Measurements from ENCODE around the gene RHOT2. TPM values are rescaled to one million over a fixed set of nuclear protein-coding genes. Genes with fewer than 3 reads are reported as not detected.

RHOT2 gene
- total RNA-seq, 4 donors from 2014 or later, result 50.2 to 64.0 (median 55.0) TPM

GRCh38 chr16:633336-634050, 34.4 kb upstream of the RHOT2 start:
- Histone ChIP-seq H3K27me3 (peaks cover 19% of the 10 kb centered on the region), H3K4me3 (no peak overlapping the region), H3K4me1 (peaks cover 2 to 58% (median 35%) of the 10 kb centered on the region in 3 donors), H3K36me3 (peaks cover 0 to 34% of the 10 kb centered on the region in 2 donors), H3K9me3 (no peaks in the 10 kb centered on the region), H3K27ac (no peak overlapping the region)
- no peak for ATAC-seq
- WGBS, 2 donors (ENCODE audit: low coverage in 1 of 2), result 94% methylated on average over 11 of the region's 74 CpGs; no CpG with 5 or more reads in 1 of the 2 donors
- TF ChIP-seq POLR2AphosphoS5 (IDR thresholded peaks at IDR 0.05) (no peak), CTCF (IDR thresholded peaks at IDR 0.05) (no peak), POLR2A (IDR thresholded peaks at IDR 0.05) (no peak), EP300 (IDR thresholded peaks at IDR 0.05) (no peak)

DNA sequence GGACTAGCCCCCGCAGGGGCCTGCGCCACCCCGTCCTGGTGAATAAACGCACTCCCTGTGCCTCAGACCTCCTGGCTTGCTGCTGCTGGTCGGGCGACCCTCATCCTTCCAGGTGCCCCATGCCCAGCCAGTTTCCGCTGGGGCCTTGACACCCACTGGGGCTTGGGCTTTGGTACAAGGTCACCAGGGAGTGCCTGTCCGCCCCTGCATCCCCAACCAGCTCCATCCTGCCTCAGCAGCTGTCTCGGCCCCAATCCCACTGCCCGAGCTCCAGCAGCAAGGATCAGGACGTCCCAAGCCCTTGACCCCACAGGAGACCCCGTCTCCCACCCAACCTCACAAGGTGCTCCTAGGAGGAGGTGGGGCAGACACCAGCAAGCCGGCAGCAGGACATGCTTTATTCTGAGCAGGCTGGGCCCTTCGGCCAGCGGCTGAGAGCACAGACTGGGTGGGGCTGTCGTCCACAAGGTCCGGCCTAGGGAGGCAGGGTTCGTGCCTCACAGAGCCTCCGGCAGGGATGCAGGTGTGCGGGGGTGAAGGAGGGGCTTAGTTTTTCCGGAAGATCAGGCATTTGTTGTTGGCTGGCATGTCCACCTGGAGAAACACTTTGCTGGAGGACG, 33.8 kb upstream of the RHOT2 start:
- Histone ChIP-seq H3K4me3 (no peak overlapping the region), H3K9me3 (no peaks in the 10 kb centered on the region), H3K27ac (no peak overlapping the region), H3K27me3 (peaks cover 19% of the 10 kb centered on the region), H3K36me3 (peaks cover 0 to 27% of the 10 kb centered on the region in 2 donors), H3K4me1 (peaks cover 2 to 63% (median 35%) of the 10 kb centered on the region in 3 donors)
- WGBS, 2 donors (ENCODE audit: low coverage in 1 of 2), result no CpG with 5 or more reads among the region's 22 CpGs
- TF ChIP-seq CTCF (IDR thresholded peaks at IDR 0.05) (no peak), POLR2AphosphoS5 (IDR thresholded peaks at IDR 0.05) (no peak), EP300 (IDR thresholded peaks at IDR 0.05) (no peak), POLR2A (IDR thresholded peaks at IDR 0.05) (no peak)
- ATAC-seq, result no peak

DNA sequence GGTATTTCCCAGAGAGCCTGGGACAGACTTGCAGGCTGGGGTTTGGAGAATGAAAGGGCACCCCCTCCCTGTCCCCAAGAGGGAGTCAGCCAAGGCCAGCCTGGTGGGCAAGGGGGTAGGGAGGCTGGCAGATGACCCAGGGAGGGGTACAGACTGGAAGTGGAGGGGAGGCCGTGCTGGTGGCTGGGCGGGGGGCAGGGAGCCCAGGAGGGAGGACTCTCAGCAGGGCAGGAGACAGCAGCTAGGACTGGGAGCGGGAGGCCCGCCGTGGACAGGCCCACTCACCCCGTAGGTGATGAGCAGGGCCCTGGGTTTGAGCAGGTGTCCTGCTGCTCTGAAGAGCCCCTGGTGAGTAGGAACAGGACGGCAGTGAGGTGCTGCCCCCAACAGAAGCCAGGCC, 32.9 kb upstream of the RHOT2 start:
- WGBS, 2 donors (ENCODE audit: low coverage in 1 of 2), result no CpG with 5 or more reads among the region's 7 CpGs

DNA sequence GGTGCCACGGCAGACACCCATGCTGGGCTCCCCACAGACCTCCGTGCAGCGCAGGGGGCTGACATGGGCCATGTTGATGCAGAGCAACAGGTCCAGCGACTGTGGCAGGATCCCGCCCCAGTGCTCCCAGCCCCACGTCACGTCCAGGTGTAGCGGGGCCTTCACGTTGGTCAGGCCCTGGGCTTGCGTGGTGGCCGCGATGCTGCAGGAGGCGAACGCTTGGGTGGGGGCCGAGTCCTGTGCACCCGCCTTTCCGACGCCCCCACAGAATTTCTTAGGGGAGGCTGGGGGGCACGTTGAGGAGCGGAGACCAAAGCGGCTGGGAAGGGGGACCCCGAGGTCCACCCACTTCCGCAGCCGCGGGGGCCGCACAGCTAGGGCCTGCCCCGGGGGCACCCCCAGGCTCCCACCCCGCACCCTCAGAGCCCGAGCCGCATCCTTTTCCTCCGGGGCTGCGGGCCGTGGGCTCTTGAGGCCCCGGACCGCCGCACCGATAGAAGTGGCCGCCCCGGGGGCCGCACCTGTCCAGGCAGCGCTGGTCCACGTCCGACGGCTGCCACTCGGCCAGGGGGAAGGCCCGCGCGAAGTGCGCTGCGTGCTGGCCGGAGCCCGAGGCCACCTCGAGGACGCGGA, 32.2 kb upstream of the RHOT2 start:
- ATAC-seq, result no peak
- TF ChIP-seq CTCF (IDR thresholded peaks at IDR 0.05) (peak in 1 of 4 experiments; percentile 21), POLR2AphosphoS5 (IDR thresholded peaks at IDR 0.05) (no peak)
- H3K36me3 ChIP-seq, result peaks cover 0 to 26% of the 10 kb centered on the region in 2 donors
- peak overlapping the region; percentile 62 to 94 for H3K4me3 ChIP-seq
- peaks cover 2 to 53% (median 24%) of the 10 kb centered on the region in 3 donors for H3K4me1 ChIP-seq
- peaks cover 17% of the 10 kb centered on the region for H3K27me3 ChIP-seq
- no peaks in the 10 kb centered on the region for H3K9me3 ChIP-seq
- 0% methylated on average over 1 of the region's 55 CpGs; no CpG with 5 or more reads in 1 of the 2 donors for WGBS, 2 donors (ENCODE audit: low coverage in 1 of 2)
- peak overlapping the region in 3 of 4 donors; percentile 95 to 97 (median 96) for H3K27ac ChIP-seq

More for the DNA sequence above, 32.9 kb upstream of the RHOT2 start:
- Histone ChIP-seq H3K36me3 (peaks cover 0 to 26% of the 10 kb centered on the region in 2 donors), H3K4me1 (peaks cover 2 to 57% (median 31%) of the 10 kb centered on the region in 3 donors), H3K9me3 (no peaks in the 10 kb centered on the region), H3K4me3 (peak overlapping the region in 1 of 2 donors; percentile 94), H3K27ac (no peak overlapping the region), H3K27me3 (peaks cover 19% of the 10 kb centered on the region)
- ATAC-seq, result no peak
- TF ChIP-seq CTCF (IDR thresholded peaks at IDR 0.05) (no peak), EP300 (IDR thresholded peaks at IDR 0.05) (no peak), POLR2A (IDR thresholded peaks at IDR 0.05) (no peak)
